Astrocyte (in vitro differentiated cells and primary cell): ENCODE measurements around the gene CRTC1. TPM values are rescaled to one million over a fixed set of nuclear protein-coding genes. Genes with fewer than 3 reads are reported as not detected.

ENCODE experiments used
- DNase-seq: peaks from one replicate; pipeline ENCODE4 v3.0.0-alpha.2; 2010; ENCODE audit warnings: low read depth
- FAIRE-seq: peaks from 2 replicates; lab custom pipeline; 2011; peaks lifted over from hg19 to GRCh38; lab: Jason Lieb, UNC
- H2AFZ ChIP-seq: 2 replicates; pipeline ENCODE4 v1.6.0; 2012; ENCODE audit warnings: low read depth, low read length, inconsistent platforms
- H3K27ac ChIP-seq: 2 replicates; pipeline ENCODE4 v1.5.1; 2011; ENCODE audit warnings: low read depth, low read length, inconsistent platforms
- H3K27me3 ChIP-seq: 2 replicates; pipeline ENCODE4 v1.6.0; 2011; ENCODE audit warnings: low read length, inconsistent platforms; ENCODE audit not compliant: insufficient read depth
- H3K36me3 ChIP-seq: 2 replicates; pipeline ENCODE4 v1.5.1; 2011; ENCODE audit warnings: low read length, inconsistent platforms; ENCODE audit not compliant: insufficient read depth
- H3K4me1 ChIP-seq: 2 replicates; pipeline ENCODE4 v1.5.1; 2011; ENCODE audit warnings: low read length, inconsistent platforms; ENCODE audit not compliant: insufficient read depth
- H3K4me2 ChIP-seq: 2 replicates; pipeline ENCODE4 v1.6.0; 2012; ENCODE audit warnings: low read length, inconsistent platforms
- H3K4me3 ChIP-seq: 2 replicates; pipeline ENCODE4 v1.5.1; 2011; ENCODE audit warnings: low read depth, mild to moderate bottlenecking, low read length, inconsistent platforms; ENCODE audit not compliant: insufficient read depth
- H3K79me2 ChIP-seq: 2 replicates; pipeline ENCODE4 v1.6.0; 2012; ENCODE audit warnings: mild to moderate bottlenecking, low read length, inconsistent platforms; ENCODE audit not compliant: insufficient read depth
- H3K9ac ChIP-seq: 2 replicates; pipeline ENCODE4 v1.6.0; 2012; ENCODE audit warnings: mild to moderate bottlenecking, low read length, inconsistent platforms
- H3K9me3 ChIP-seq: 2 replicates; pipeline ENCODE4 v1.5.1; 2012; ENCODE audit warnings: low read depth, mild to moderate bottlenecking, low read length, inconsistent platforms; ENCODE audit not compliant: insufficient read depth
- H4K20me1 ChIP-seq: 2 replicates; pipeline ENCODE4 v1.6.0; 2012; ENCODE audit warnings: low read length, inconsistent platforms; ENCODE audit not compliant: insufficient read depth
- H3K27ac Mint-ChIP-seq: one replicate; pipeline ENCODE4 v1.8.0; 2021; ENCODE audit warnings: mild to moderate bottlenecking, mixed read lengths; ENCODE audit not compliant: unreplicated experiment
- H3K27me3 Mint-ChIP-seq: one replicate; pipeline ENCODE4 v1.8.0; 2021; ENCODE audit warnings: low read depth, mixed read lengths; ENCODE audit not compliant: unreplicated experiment
- H3K36me3 Mint-ChIP-seq: one replicate; pipeline ENCODE4 v1.8.0; 2021; ENCODE audit warnings: low read depth, mixed read lengths; ENCODE audit not compliant: unreplicated experiment
- H3K4me1 Mint-ChIP-seq: one replicate; pipeline ENCODE4 v1.8.0; 2021; ENCODE audit warnings: low read depth, mixed read lengths; ENCODE audit not compliant: unreplicated experiment
- H3K4me3 Mint-ChIP-seq: one replicate; pipeline ENCODE4 v1.8.0; 2021; ENCODE audit warnings: mild to moderate bottlenecking, moderate library complexity, mixed read lengths; ENCODE audit not compliant: unreplicated experiment
- H3K9me3 Mint-ChIP-seq: one replicate; pipeline ENCODE4 v1.8.0; 2021; ENCODE audit warnings: mild to moderate bottlenecking, mixed read lengths; ENCODE audit not compliant: unreplicated experiment
- EZH2 ChIP-seq: IDR thresholded peaks from 2 replicates; pipeline ENCODE4 v1.6.1; 2012; ENCODE audit warnings: mild to moderate bottlenecking, low read length, inconsistent platforms; ENCODE audit not compliant: insufficient read depth
- total RNA-seq: library from RNA; stranded (reverse); gene quantifications from 2 replicates; pipeline ENCODE4 v1.2.1, GENCODE V29; 2021
- TF ChIP-seq, protein P1 (sequence below): IDR thresholded peaks from 2 replicates; pipeline ENCODE4 v1.5.1; 2011; ENCODE audit warnings: low read depth, mild to moderate bottlenecking, inconsistent platforms, low read length, moderate library complexity; ENCODE audit not compliant: insufficient read depth

The CRTC1 gene
- total RNA-seq, 1 donor from 2014 or later: 8.4 TPM

DNA sequence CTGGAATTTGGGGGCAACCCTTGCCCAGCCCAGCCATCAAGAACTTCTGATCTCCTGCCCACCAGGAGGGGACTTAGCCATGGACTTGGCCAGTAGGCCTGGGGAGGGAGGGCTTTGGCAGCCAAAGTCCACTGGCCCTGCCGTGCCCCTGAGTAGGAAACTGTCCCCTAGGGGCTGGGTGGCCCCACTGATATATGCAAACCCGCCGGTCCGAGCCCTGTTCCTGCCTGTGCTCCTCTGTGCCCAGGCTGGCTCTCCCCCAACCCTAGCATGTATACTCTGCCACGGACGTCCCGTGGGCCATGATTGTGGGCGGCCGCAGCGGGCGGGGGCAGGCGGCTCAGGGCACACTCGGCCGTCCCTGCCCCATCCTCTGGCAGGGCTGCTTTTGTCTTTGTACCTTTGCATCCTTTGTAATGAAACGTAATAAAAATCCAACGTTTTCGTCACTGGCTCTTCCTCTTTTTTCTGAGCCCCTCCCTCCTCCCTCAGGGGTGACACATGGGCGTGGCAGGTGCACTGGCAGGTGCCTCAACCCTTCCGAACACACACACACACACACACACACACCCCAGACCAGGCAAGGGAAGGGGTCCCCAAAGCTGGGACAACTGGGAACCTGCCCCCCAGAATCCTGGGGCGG lies 98.5 kb downstream of the CRTC1 start:
- TF ChIP-seq, protein P1, sequence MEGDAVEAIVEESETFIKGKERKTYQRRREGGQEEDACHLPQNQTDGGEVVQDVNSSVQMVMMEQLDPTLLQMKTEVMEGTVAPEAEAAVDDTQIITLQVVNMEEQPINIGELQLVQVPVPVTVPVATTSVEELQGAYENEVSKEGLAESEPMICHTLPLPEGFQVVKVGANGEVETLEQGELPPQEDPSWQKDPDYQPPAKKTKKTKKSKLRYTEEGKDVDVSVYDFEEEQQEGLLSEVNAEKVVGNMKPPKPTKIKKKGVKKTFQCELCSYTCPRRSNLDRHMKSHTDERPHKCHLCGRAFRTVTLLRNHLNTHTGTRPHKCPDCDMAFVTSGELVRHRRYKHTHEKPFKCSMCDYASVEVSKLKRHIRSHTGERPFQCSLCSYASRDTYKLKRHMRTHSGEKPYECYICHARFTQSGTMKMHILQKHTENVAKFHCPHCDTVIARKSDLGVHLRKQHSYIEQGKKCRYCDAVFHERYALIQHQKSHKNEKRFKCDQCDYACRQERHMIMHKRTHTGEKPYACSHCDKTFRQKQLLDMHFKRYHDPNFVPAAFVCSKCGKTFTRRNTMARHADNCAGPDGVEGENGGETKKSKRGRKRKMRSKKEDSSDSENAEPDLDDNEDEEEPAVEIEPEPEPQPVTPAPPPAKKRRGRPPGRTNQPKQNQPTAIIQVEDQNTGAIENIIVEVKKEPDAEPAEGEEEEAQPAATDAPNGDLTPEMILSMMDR: no peak
- no peak for TF ChIP-seq EZH2
- DNase-seq (no peak), FAIRE-seq (no peak)
- Histone ChIP-seq H4K20me1 (peaks cover 16% of the 10 kb centered on the region), H3K4me2 (no peak overlapping the region), H3K27ac (no peak overlapping the region), H3K9me3 (no peaks in the 10 kb centered on the region), H3K4me3 (no peak overlapping the region), H3K27me3 (peaks cover 20% of the 10 kb centered on the region), H3K4me1 (peaks cover 3% of the 10 kb centered on the region), H3K79me2 (no peaks in the 10 kb centered on the region), H3K9ac (no peak overlapping the region), H2AFZ (no peak overlapping the region), H3K36me3 (no peaks in the 10 kb centered on the region)
- Mint-ChIP-seq H3K36me3 (no peaks in the 10 kb centered on the region), H3K27me3 (peaks cover 45% of the 10 kb centered on the region), H3K27ac (no peak overlapping the region), H3K9me3 (peaks cover 6% of the 10 kb centered on the region), H3K4me1 (no peaks in the 10 kb centered on the region), H3K4me3 (no peak overlapping the region)

DNA sequence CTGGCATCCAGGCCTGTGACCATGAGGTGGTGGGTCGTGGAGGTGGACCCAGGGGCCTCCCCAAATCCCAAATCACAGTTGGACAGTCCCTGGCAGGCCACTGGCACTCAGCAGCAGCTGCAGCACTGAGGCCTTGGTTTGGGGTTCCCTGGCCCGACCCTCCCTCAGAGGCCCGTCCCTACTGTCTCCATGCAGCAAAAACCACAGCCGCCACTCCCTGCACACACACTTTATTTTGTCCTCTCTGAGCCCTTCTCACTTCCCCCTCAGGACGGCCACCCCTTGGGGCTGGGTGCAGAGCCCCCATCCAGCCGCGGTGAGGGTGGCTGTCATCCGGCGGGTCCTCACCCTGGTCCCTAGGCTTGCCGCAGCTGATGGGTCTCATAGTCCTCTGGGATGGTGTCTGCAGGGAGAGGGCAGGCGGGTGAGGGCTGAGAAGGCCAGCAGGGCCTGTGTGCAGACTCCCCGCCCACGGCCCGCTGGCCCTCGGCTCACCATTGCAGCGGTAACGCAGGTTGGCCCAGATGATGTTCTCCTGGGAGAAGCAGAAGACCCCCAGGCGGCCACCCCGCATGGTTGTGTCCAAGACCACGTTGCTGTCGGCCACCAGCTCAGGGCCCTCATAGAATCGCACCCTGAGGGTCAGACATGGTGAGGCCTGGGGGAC lies 99.2 kb downstream of the CRTC1 start:
- peaks cover 26% of the 10 kb centered on the region for H3K27me3 ChIP-seq
- H3K9me3 Mint-ChIP-seq: peaks cover 12% of the 10 kb centered on the region
- no peak overlapping the region for H3K4me2 ChIP-seq
- no peak overlapping the region for H2AFZ ChIP-seq
- peaks cover 3% of the 10 kb centered on the region for H3K4me1 ChIP-seq
- no peak overlapping the region for H3K27ac ChIP-seq
- peaks cover 52% of the 10 kb centered on the region for H3K27me3 Mint-ChIP-seq
- DNase-seq (no peak), FAIRE-seq (no peak)
- H3K9me3 ChIP-seq: peaks cover 3% of the 10 kb centered on the region
- TF ChIP-seq EZH2: no peak
- TF ChIP-seq, protein P1: no peak
- no peak overlapping the region for H3K9ac ChIP-seq
- no peaks in the 10 kb centered on the region for H3K36me3 ChIP-seq
- H3K4me3 ChIP-seq: no peak overlapping the region
- no peak overlapping the region for H3K27ac Mint-ChIP-seq
- H4K20me1 ChIP-seq: peaks cover 16% of the 10 kb centered on the region
- peaks cover 1% of the 10 kb centered on the region for H3K36me3 Mint-ChIP-seq
- no peaks in the 10 kb centered on the region for H3K79me2 ChIP-seq
- no peaks in the 10 kb centered on the region for H3K4me1 Mint-ChIP-seq
- H3K4me3 Mint-ChIP-seq: no peak overlapping the region
